NCI-H748 (cell line): ENCODE results near the gene KIF25.
"Not testable (repeated sequence)": the region's sequence is repeated elsewhere in the genome, so short reads cannot be mapped to it uniquely, and the experiment has no call there.

ENCODE experiments used
- DNase-seq: peaks from one replicate; lab custom pipeline; 2025; ENCODE audit not compliant: unreplicated experiment; lab: John Stamatoyannopoulos, UW

Gene KIF25

GRCh38 chr6:167993831-167994230 lies 3.6 kb upstream of the KIF25 start:
- DNase-seq: no peak

GRCh38 chr6:167995302-167995701 lies 2.2 kb upstream of the KIF25 start:
- no peak for DNase-seq

GRCh38 chr6:167995731-167996151 lies 1.7 kb upstream of the KIF25 start:
- DNase-seq: no peak

DNA sequence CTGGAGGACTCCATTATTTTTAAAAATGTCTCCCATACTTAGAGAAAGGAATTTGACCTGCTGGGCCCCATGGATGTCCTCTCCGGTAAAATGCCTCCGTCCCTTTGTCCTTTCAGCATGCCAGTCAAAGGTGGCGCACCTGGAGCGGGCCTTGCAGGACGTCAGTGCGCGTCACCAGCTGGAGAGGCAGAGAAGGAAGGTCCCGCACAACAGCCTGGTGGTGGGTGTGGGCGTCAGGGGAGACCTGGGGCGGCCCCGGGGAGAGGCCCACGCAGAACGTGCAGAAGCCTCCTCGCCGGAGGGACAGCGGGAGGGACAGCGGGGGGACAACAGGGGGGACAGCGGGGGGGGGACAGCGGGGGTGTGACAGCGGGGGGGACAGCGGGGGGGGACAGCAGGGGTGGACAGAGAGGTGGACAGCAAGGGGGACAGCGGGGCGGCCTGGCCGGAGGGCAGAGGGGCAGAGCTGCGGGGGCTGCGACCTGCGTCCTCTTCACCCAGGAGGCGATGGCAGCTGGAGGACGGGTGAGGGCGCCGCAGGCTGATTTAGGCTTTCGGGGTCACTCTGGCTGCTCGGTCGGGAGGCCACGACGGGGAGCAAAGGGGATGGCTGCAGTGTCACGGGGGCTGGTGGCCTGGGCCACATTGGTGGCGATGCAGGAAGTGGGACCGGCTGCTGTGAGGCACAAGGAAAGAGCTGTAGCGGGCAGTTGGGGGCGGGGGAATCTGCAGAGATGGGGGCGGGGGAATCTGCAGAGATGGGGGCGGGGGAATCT lies 859 bp upstream of the KIF25 start:
- DNase-seq: no peak

GRCh38 chr6:167998215-167998614 lies 744 bp downstream of the KIF25 start:
- no peak for DNase-seq

GRCh38 chr6:168000198-168001028 lies 2.9 kb downstream of the KIF25 start:
- no peak for DNase-seq

GRCh38 chr6:168001029-168001332 lies 3.5 kb downstream of the KIF25 start:
- no peak for DNase-seq

DNA sequence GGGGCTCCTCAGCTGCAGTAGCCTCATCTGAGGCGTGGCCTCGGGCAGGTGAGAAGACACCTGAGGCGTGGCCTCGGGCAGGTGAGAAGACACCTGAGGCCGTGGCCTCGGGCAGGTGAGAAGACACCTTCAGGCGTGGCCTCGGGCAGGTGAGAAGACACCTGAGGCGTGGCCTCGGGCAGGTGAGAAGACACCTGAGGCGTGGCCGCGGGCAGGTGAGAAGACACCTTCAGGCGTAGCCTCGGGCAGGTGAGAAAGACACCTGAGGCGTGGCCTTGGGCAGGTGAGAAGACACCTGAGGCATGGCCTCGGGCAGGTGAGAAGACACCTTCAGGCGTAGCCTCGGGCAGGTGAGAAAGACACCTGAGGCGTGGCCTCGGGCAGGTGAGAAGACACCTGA lies 4.0 kb downstream of the KIF25 start:
- DNase-seq: not testable (repeated sequence)

DNA sequence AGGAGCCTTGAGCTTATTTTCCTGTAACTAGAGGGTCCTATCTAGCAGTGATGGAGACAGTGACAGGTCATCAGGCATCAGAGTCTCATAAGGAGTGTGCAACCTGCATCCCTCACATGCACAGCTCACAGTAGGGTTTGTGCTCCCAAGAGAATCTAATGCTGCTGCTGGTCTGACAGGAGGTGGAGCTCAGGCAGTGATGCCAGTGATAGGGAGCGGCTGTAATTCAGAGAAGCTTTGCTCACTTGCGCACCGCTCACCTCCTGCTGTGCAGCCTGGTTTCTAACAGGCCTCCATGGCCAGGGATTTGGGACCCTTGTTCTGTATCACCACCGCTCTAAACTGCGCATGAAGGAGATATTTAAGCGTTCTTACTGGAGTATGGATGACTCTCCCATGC lies 5.3 kb downstream of the KIF25 start:
- DNase-seq: no peak

DNA sequence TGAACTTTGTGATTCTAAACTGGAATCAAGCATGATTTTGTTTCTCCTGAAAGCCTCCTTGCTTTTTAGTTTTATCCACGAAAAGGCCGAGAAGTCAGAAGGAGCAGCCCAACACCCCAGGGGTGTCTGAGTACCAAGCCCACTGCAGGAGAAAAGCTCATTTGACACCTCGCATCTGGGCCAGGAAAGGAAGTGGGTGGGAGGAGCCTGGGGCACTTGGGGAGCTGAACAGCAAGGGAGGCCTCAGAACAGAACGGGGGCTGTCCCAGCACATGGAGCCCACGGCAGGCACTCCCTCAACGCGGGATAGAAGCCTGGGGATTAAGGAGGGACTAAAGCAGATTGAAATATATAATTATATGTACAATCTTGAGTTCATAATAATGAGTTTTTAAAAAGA lies 6.6 kb downstream of the KIF25 start:
- DNase-seq: no peak

- DNase-seq: no peak
Measured at GRCh38 chr6:168004945-168005344, 7.5 kb downstream of the KIF25 start.

GRCh38 chr6:168005796-168006195 lies 8.3 kb downstream of the KIF25 start:
- no peak for DNase-seq

GRCh38 chr6:168007592-168008338 lies 10.3 kb downstream of the KIF25 start:
- no peak for DNase-seq

DNA sequence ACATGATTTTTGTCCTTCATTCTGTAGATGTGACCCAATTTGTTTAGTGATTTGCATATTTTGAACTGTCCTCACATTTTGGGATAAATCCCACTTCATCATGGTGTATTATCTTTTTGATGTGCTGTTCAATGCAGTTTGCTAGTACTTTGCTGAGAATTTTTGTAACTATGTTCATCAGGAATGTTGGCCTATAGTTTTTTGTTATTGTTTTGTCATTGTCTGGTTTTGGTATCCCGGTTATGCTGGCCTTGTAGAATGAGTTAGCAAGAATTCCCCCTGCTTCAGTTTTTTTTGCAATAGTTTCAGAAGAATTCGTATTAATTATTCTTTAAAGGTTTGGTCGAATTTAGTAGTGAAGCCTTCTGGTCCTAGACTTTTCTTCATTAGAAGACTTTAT lies 11.9 kb downstream of the KIF25 start:
- no peak for DNase-seq

- no peak for DNase-seq
Measured at GRCh38 chr6:168011291-168011690, 13.8 kb downstream of the KIF25 start.

GRCh38 chr6:168012431-168013249 lies 15.2 kb downstream of the KIF25 start:
- no peak for DNase-seq

GRCh38 chr6:168013250-168013915 lies 15.9 kb downstream of the KIF25 start:
- no peak for DNase-seq

DNA sequence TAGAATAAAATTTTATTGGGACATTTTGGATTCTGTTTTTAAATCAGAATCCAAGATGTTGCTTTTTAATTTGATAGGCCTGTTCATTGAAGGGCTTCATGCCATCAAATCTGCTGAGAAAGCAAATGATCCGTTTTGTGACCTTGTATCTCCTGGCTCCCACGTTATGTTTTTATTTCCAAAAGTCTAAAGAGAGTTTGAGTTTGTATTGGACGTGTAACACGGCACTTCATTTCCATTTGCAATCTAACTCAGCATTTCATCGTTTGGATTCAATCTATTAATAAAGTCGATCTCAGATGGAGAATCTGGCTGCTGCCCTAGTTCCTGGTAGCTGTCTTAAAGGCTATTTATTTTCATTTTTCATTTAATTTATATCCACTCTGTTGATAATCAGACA lies 17.0 kb downstream of the KIF25 start:
- DNase-seq: no peak

- DNase-seq: no peak
Measured at GRCh38 chr6:168015009-168015408, 17.5 kb downstream of the KIF25 start.

DNA sequence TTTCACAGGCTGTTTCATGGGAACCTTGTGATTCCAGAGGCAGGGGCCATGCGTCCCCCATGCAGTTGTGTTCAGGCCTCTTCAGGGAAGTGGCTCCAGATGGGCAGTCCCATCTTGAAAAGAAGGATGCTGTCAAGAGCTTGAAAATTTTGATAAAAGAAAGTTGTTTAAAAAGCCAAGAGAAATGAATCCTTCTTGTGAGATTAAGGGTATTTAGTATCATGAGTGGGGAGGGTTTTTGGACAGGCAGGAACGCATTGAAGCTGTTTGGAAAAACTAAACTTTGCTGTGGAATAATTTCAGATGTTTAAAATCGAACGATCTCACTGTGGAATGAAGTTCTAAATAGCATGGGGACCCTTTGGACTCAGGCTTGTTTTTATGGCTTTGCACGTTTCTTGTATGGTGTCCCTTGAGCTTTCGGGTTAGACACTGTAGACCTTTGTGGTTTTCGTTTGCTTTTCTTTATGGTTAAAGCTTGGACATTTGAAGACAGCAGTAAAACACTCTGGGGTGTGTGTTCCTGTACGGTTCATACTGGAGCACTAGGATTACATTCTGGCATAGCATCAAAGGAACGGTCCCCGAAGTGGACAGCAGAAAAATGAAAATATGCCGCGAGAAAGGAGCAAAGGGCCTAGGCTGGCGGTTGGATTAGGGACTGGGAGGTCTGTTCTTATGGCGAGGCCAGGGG lies 18.2 kb downstream of the KIF25 start:
- no peak for DNase-seq
